Gastrocnemius medialis (tissue), 4 donors: Measurements from ENCODE around the gene C19orf25.

ENCODE experiments used
- CTCF ChIP-seq, 5 experiments: fragments of 450-650 bp in 3 of 5; fragments of 200-600 bp in 2 of 5; sonication (generic) in 2 of 5; IDR thresholded peaks in 4 of 5; conservative IDR thresholded peaks in 1 of 5; 1 replicate in 4 of 5; 2 replicates in 1 of 5; pipeline ENCODE4 v1.5.1; 2016 to 2019; ENCODE audit warnings: antibody characterized with exemption in 5 of 5, mild to moderate bottlenecking in 3 of 5, moderate library complexity in 3 of 5
- POLR2A ChIP-seq, 2 donors: fragments of 450-650 bp; IDR thresholded peaks; one replicate each; pipeline ENCODE4 v1.6.1; 2017; ENCODE audit warnings: antibody characterized with exemption in 2 of 2, mild to moderate bottlenecking in 2 of 2, moderate library complexity in 2 of 2

- TF ChIP-seq CTCF (IDR thresholded peaks at IDR 0.05 in 4 of 5, conservative IDR thresholded peaks at IDR 0.05 in 1 of 5), result no peak
- TF ChIP-seq POLR2A (IDR thresholded peaks at IDR 0.05), result no peak
Observed at GRCh38 chr19:1526979-1527649, 48.1 kb upstream of the C19orf25 start.
